ENCODE measurements around the gene SUN2. TPM values are rescaled to one million over a fixed set of nuclear protein-coding genes. Genes with fewer than 3 reads are reported as not detected.

Gene SUN2
- polyA plus RNA-seq, 3 donors: 95.8 to 159 (median 97.8) TPM

DNA sequence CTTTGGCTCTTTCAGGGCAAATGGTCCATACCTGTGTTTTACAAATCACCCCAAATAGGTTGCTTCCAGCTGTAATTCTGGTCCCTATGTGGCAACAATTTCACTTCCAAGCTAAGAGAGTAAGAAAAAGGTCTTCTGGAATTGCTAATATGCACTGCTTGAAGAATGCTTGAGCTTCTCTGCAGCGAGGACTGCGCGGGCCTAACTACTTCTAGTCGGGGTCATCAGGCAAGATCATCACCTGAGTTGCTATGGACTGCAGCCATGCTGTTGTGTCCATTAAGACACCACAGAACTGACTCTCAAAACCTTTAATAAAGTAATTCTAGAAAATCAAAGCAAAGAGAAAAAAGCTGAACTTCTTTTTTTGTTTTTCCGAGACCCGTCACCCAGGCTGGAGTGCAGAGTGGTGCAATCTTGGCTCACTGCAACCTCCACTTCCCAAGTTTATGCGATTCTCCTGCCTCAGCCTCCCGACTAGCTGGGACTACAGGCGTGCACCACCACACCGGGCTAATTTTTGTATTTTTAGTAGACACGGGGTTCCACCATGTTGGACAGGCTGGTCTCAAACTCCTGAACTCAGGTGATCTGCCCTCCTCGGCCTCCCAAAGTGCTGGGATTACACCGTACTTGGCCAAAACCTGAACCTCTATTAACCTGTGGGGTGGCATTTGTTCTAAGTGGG is 57.2 kb downstream of the SUN2 start:
- 79% methylated on average over 9 of the region's 13 CpGs for WGBS (ENCODE audit: insufficient coverage)
- no peaks in the 10 kb centered on the region for H3K36me3 ChIP-seq (replicated peaks in 1 of 2; ENCODE audit: control insufficient read depth in 1 of 2, insufficient read depth in 2 of 2, low read length in 2 of 2)
- Mint-ChIP-seq H3K36me3 (peaks cover 0 to 18% of the 10 kb centered on the region in 2 donors), H3K4me3 (peak overlapping the region; percentile 39 to 62), H3K4me1 (peaks cover 48% of the 10 kb centered on the region), H3K27me3 (ENCODE audit: low read depth in 3 of 3) (peaks cover 6 to 13% (median 6%) of the 10 kb centered on the region in 3 donors), H3K9me3 (no peaks in the 10 kb centered on the region), H3K27ac (peak overlapping the region in 6 of 7 donors; percentile 32 to 81 (median 58))
- peaks cover 47 to 53% of the 10 kb centered on the region in 2 donors for H3K4me1 ChIP-seq (ENCODE audit: control insufficient read depth in 1 of 2, insufficient read depth in 2 of 2, low read length in 2 of 2)
- H3K4me3 ChIP-seq (replicated peaks in 1 of 3; ENCODE audit: low read depth in 2 of 3, low read length in 3 of 3): peak overlapping the region in 1 of 3 experiments; percentile 89
- H3K9me3 ChIP-seq (replicated peaks in 1 of 2; ENCODE audit: control insufficient read depth in 1 of 2, insufficient read depth in 1 of 2, low read length in 2 of 2): no peaks in the 10 kb centered on the region
- peaks cover 11% of the 10 kb centered on the region for H4K20me1 ChIP-seq (ENCODE audit: insufficient read depth, low read length)
- TF ChIP-seq, protein P1, sequence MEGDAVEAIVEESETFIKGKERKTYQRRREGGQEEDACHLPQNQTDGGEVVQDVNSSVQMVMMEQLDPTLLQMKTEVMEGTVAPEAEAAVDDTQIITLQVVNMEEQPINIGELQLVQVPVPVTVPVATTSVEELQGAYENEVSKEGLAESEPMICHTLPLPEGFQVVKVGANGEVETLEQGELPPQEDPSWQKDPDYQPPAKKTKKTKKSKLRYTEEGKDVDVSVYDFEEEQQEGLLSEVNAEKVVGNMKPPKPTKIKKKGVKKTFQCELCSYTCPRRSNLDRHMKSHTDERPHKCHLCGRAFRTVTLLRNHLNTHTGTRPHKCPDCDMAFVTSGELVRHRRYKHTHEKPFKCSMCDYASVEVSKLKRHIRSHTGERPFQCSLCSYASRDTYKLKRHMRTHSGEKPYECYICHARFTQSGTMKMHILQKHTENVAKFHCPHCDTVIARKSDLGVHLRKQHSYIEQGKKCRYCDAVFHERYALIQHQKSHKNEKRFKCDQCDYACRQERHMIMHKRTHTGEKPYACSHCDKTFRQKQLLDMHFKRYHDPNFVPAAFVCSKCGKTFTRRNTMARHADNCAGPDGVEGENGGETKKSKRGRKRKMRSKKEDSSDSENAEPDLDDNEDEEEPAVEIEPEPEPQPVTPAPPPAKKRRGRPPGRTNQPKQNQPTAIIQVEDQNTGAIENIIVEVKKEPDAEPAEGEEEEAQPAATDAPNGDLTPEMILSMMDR (IDR thresholded peaks at IDR 0.05): no peak
- H3K4me2 ChIP-seq (replicated peaks; ENCODE audit: extremely low read depth, low read length, poor library complexity, severe bottlenecking): peak overlapping the region; percentile 75
- no peak overlapping the region for H3K9ac ChIP-seq (ENCODE audit: insufficient read depth, low read length, poor library complexity, severe bottlenecking)
- H2AFZ ChIP-seq (ENCODE audit: insufficient read depth, low read depth, low read length, poor library complexity, severe bottlenecking): no peak overlapping the region
- H3K27me3 ChIP-seq (ENCODE audit: control insufficient read depth in 2 of 2, insufficient read depth in 2 of 2, low read length in 2 of 2): peaks cover 0 to 2% of the 10 kb centered on the region in 2 donors
- no peak for DNase-seq
- peak overlapping the region in 1 of 2 donors; percentile 52 for H3K27ac ChIP-seq (ENCODE audit: low read depth in 1 of 2, low read length in 2 of 2)
- peaks cover 54% of the 10 kb centered on the region for H3K79me2 ChIP-seq (ENCODE audit: insufficient read depth, low read length)
- intact Hi-C loops (cut with micrococcal nuclease): no loop called here

DNA sequence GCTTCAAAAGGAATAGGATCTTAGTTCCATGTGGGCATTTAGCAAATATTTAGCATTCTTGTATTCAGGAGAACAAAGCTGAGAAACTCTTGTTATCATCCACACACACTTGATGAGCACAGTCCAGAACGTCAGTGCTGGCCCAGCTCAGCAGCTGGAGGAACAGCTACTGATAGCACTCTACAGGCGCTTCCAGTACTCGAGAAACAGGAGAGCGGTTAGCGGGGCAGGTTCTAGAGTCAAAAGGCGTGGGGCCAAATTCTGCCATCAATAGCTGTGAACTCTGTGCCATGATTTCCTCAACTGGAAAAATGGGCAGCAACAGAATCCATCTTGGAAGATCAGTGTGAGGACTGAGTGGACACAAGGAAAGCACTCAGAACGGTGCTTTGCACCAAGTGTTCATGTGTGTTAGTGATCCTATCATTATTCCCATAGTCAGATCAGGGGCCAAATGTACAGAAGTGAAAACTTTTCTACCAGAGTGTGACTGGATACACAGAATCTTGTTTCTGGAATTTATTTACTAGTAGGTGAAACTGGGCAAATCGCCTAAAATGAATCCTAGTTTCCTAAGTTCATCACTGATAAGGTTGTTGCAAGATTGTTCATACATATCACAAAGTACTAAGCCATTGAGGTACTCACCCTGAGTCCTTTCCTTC is 58.2 kb downstream of the SUN2 start:
- Histone ChIP-seq H3K4me1 (ENCODE audit: control insufficient read depth in 1 of 2, insufficient read depth in 2 of 2, low read length in 2 of 2) (peaks cover 47 to 53% of the 10 kb centered on the region in 2 donors), H4K20me1 (ENCODE audit: insufficient read depth, low read length) (peaks cover 16% of the 10 kb centered on the region), H3K27me3 (ENCODE audit: control insufficient read depth in 2 of 2, insufficient read depth in 2 of 2, low read length in 2 of 2) (peaks cover 0 to 2% of the 10 kb centered on the region in 2 donors), H3K4me2 (replicated peaks; ENCODE audit: extremely low read depth, low read length, poor library complexity, severe bottlenecking) (peak overlapping the region; percentile 27), H3K9me3 (replicated peaks in 1 of 2; ENCODE audit: control insufficient read depth in 1 of 2, insufficient read depth in 1 of 2, low read length in 2 of 2) (no peaks in the 10 kb centered on the region), H3K27ac (ENCODE audit: low read depth in 1 of 2, low read length in 2 of 2) (peak overlapping the region; percentile 24 to 77), H3K36me3 (replicated peaks in 1 of 2; ENCODE audit: control insufficient read depth in 1 of 2, insufficient read depth in 2 of 2, low read length in 2 of 2) (peaks cover 0 to 5% of the 10 kb centered on the region in 2 donors), H3K4me3 (replicated peaks in 1 of 3; ENCODE audit: low read depth in 2 of 3, low read length in 3 of 3) (peak overlapping the region in 1 of 3 experiments; percentile 89), H3K79me2 (ENCODE audit: insufficient read depth, low read length) (peaks cover 60% of the 10 kb centered on the region), H2AFZ (ENCODE audit: insufficient read depth, low read depth, low read length, poor library complexity, severe bottlenecking) (no peak overlapping the region), H3K9ac (ENCODE audit: insufficient read depth, low read length, poor library complexity, severe bottlenecking) (no peak overlapping the region)
- no peaks in the 10 kb centered on the region for H3K9me3 Mint-ChIP-seq
- intact Hi-C loops (cut with micrococcal nuclease): no loop called here
- peak overlapping the region; percentile 89 to 94 (median 90) for H3K27ac Mint-ChIP-seq
- peaks cover 8 to 23% of the 10 kb centered on the region in 2 donors for H3K36me3 Mint-ChIP-seq
- WGBS (ENCODE audit: insufficient coverage): 85% methylated on average over 6 of the region's 8 CpGs
- TF ChIP-seq, protein P1 (IDR thresholded peaks at IDR 0.05): no peak
- peak overlapping the region; percentile 45 to 69 for H3K4me3 Mint-ChIP-seq
- H3K27me3 Mint-ChIP-seq (ENCODE audit: low read depth in 3 of 3): peaks cover 6 to 10% (median 6%) of the 10 kb centered on the region in 3 donors
- peaks cover 48% of the 10 kb centered on the region for H3K4me1 Mint-ChIP-seq
- no peak for DNase-seq
